Measurements from ENCODE around the gene EFCAB6.

DNA sequence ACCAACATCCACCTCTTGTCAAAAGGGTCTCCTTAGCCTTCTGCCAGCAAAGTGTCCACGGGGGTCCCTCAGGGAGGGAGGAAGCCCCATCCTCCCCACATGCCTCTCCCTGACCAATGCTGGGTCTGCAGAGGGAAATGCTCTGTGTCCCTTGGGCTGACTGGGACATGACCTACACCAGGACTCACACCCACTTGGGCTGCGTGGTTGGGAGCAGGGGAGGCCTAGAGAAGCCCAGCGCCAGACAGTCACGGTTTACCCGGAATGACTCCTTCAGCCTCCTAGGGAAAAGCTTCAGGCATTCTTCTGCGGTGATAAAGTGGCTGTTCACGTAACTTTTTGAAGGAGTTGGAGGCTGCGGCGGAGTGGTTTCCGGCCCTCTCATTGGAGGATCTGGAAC is 180.3 kb downstream of the EFCAB6 start:
- TF ChIP-seq POLR2A (IDR thresholded peaks at IDR 0.05), result no peak
- TF ChIP-seq, protein P1, sequence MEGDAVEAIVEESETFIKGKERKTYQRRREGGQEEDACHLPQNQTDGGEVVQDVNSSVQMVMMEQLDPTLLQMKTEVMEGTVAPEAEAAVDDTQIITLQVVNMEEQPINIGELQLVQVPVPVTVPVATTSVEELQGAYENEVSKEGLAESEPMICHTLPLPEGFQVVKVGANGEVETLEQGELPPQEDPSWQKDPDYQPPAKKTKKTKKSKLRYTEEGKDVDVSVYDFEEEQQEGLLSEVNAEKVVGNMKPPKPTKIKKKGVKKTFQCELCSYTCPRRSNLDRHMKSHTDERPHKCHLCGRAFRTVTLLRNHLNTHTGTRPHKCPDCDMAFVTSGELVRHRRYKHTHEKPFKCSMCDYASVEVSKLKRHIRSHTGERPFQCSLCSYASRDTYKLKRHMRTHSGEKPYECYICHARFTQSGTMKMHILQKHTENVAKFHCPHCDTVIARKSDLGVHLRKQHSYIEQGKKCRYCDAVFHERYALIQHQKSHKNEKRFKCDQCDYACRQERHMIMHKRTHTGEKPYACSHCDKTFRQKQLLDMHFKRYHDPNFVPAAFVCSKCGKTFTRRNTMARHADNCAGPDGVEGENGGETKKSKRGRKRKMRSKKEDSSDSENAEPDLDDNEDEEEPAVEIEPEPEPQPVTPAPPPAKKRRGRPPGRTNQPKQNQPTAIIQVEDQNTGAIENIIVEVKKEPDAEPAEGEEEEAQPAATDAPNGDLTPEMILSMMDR (IDR thresholded peaks at IDR 0.05), result no peak

All from adrenal gland (tissue), 5 donors.